GM13977 (cell line): ENCODE results near the gene USHBP1.

Experiments used
- DNase-seq: peaks from one replicate; pipeline ENCODE4 v3.0.0; 2012; ENCODE audit warnings: low spot score
- in situ Hi-C: fragments of 300-500 bp; cut with MboI; formaldehyde crosslinking; loops from one replicate; pipeline ENCODE4 v1.12.0; 2022; ENCODE audit warnings: low sequenced_read_pairs, low pct_unique_long_range_greater_than_20kb, mixed read lengths, inconsistent platforms; ENCODE audit not compliant: unreplicated experiment
- TF ChIP-seq, protein P1 (sequence below): IDR thresholded peaks from 2 replicates; pipeline ENCODE4 v1.5.1; 2012; ENCODE audit warnings: mild to moderate bottlenecking, control low read depth; ENCODE audit not compliant: insufficient read depth; ENCODE audit errors: extremely low read depth, missing control alignments

Gene USHBP1

DNA sequence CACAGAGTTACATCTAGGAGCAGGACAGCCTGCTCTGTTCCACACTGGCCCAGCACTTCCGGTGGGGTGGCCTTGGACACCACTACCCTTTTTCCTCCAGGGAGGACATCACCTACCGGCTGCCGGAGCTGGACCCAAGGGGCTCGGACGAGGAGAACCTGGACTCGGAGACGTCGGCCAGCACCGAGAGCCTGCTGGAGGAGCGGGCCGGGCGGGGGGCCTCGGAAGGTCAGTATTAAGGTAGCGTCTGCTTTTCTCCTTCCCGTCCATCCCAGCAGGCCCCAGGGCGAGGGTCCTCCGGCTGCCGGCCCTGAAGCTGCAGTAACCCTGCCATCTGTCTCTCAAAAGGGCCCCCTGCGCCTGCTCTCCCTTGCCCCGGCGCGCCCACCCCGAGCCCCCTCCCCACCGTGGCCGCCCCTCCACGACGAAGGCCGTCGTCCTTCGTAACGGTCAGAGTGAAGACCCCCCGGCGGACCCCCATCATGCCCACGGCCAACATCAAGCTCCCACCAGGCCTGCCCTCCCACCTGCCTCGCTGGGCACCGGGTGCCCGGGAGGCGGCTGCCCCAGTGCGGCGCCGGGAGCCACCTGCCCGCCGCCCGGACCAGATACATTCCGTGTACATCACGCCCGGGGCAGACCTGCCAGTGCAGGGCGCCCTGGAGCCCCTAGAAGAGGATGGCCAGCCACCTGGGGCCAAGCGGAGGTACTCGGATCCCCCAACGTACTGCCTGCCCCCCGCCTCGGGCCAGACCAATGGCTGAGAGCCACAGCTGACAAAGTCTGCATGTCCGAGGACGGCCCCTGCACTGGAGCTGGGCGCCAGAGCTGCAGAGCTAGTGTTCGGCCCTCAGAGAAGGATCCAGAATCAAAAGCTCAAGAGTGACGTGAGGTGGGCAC lies 52.7 kb downstream of the USHBP1 start:
- no peak for DNase-seq
- in situ Hi-C loops: no loop called here
- TF ChIP-seq, protein P1, sequence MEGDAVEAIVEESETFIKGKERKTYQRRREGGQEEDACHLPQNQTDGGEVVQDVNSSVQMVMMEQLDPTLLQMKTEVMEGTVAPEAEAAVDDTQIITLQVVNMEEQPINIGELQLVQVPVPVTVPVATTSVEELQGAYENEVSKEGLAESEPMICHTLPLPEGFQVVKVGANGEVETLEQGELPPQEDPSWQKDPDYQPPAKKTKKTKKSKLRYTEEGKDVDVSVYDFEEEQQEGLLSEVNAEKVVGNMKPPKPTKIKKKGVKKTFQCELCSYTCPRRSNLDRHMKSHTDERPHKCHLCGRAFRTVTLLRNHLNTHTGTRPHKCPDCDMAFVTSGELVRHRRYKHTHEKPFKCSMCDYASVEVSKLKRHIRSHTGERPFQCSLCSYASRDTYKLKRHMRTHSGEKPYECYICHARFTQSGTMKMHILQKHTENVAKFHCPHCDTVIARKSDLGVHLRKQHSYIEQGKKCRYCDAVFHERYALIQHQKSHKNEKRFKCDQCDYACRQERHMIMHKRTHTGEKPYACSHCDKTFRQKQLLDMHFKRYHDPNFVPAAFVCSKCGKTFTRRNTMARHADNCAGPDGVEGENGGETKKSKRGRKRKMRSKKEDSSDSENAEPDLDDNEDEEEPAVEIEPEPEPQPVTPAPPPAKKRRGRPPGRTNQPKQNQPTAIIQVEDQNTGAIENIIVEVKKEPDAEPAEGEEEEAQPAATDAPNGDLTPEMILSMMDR: no peak

DNA sequence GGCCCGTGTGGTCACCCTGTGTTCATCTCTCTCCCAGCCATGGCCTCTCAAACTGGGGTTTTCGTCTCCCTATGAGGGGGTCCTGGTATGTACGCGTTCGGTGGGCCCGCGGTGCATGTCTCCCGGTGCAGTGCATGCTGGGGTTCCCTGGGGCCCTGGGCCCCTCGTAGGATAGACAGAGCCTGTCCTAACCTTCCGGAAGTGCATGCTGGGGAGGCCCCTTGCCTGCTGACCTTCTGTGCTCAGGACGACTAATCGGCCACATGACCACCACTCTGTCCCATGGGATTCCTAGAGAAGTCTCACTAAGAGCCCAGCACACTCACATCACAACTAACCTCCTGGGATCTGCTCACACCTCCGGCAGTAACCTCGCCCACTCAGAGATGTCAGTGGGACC lies 54.2 kb downstream of the USHBP1 start:
- DNase-seq: no peak
- TF ChIP-seq, protein P1: no peak
- in situ Hi-C loops: no loop called here

DNA sequence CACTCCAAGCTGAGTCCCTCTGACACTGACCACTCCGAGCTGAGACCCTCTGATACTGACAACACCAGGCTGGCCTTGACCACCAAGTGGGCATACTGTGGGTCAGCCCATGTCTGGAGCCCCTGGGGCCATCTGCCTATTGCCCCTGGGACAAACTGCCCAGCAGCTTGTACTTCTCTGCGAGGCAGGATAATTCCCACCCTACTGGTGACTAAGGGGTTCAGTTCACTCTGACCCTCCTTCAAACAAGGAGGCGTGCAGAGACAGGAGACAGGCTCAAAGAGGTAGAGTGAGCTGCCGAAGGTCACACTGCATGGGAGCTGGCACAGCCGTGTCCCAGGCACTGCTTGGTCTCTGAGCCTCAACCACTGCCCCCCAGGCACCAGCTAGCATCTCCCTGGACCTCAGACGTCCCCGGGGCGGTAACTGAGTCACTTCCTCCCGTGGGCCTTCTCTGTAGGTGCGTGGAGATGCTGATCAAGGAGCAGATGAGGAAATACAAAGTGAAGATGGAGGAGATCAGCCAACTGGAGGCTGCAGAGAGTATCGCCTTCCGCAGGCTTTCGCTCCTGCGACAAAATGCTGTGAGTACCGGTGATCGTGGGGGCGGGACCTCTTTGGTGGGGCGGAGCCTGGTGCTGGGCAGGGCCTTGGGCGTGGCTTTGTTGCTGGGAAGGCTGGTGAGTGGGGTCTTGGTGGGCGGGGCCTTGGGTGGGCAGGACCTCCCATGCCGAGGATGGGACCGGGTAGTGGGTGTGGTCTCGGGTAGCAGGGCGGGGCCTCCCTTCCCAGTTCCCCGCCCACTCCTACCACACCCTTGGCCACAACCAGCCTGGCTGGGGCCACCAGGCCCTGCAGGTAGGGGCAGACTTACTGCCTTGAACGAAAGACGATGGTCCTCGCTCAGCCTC lies 55.2 kb downstream of the USHBP1 start:
- in situ Hi-C loops: no loop called here
- TF ChIP-seq, protein P1: no peak
- DNase-seq: peak; percentile 77

DNA sequence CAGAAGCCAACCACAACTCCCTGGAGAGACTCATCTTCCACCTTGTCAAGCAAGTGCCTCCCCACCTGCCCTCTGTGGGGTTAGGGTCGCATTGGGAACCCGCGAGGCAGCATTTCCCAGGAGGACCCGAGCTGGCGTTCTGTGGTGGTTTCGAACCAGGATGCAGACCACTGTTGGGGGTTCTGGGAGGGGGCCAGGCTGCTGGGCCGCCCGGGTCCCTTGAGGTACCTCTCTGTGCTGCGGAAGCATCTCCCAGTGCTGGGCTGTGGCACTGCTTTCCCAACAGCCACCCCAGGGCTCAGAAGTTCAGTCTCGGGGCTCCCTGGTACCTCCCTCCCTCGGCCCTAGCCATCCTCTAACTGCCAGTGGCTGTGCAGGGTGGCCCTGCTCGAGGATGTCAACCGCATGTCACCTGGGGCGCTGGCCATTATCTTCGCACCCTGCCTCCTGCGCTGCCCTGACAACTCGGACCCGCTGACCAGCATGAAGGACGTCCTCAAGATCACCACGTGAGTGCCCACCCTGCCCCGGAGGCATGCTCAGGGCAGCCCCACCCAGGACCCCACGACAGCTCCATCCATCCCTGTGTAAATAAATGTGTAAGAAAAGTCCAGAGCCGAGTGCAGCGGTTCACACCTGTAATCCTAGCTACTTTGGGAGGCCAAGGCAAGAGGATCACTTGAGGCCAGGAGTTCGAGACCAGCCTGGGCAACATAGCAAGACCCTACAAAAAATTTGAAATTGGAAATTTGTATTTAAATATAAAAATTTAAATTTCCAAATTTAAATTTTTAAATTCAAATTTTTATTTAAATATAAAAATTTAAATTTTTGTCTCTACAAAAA lies 57.6 kb downstream of the USHBP1 start:
- DNase-seq: no peak
- TF ChIP-seq, protein P1: no peak

DNA sequence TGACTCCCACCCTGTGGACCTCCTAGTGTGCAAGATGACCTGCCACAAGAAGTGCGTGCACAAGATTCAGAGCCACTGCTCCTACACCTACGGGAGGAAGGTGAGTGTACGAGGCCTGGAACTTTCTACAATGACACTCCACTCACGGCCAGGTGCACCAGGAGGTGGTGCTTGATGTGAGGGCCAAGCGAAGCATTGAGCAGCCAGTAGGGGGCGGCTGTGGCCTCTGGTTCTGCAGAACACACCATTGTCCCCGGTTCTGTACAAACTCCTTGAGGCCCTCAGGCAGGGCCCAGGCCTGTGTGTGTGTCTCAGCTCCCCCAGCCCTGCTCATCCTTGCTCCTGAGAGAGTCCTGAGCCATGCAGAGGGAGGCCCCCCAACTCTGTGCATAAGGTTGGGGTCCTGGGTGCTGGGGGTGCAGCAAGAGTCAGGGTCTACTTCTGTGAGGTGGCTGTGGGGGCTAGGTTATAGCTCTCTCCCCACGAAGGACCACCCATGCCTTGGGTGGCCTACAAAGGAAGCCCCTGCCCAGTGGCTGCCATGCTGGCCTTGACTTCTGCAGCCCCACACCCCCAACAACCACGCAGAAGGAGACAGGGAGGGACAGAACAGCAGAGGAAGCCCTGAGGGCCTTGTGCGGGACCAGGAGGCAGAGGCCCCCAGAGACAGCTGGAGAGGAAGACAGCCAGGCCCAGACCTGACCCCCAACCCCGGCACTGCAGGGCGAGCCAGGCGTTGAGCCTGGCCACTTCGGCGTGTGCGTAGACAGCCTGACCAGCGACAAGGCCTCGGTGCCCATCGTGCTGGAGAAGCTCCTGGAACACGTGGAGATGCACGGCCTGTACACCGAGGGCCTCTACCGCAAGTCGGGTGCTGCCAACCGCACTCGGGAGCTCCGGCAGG lies 59.1 kb downstream of the USHBP1 start:
- TF ChIP-seq, protein P1: peak; percentile 74
- peak; percentile 67 for DNase-seq
- in situ Hi-C loops: no loop called here

More for the DNA sequence above, 57.6 kb downstream of the USHBP1 start:
- in situ Hi-C loops: no loop called here
